HEK293T (cell line): ENCODE measurements around the gene HACD1.
"Not testable (repeated sequence)": the region's sequence is repeated elsewhere in the genome, so short reads cannot be mapped to it uniquely, and the experiment has no call there.

Source experiments
- CTCF ChIA-PET: fragments of 350-600 bp; formaldehyde crosslinking; extraction: SDS; loops from one replicate; lab custom pipeline; 2021; ENCODE audit warnings: antibody characterized with exemption, inconsistent platforms; lab: Yijun Ruan, JAX
- POLR2A ChIA-PET: fragments of 350-600 bp; formaldehyde crosslinking; extraction: SDS; loops from one replicate; lab custom pipeline; 2020; ENCODE audit warnings: antibody characterized with exemption, inconsistent platforms; lab: Yijun Ruan, JAX
- DNase-seq: peaks from one replicate; pipeline ENCODE4 v3.0.0; 2012; ENCODE audit warnings: mixed read lengths; ENCODE audit errors: extremely low spot score
- ARNT ChIP-seq: fragments of 450-650 bp; IDR thresholded peaks from 2 replicates; pipeline ENCODE4 v1.6.1; 2017; ENCODE audit warnings: mild to moderate bottlenecking
- BHLHE40 ChIP-seq: fragments of 450-650 bp; IDR thresholded peaks from 2 replicates; pipeline ENCODE4 v1.6.1; 2016; ENCODE audit warnings: mild to moderate bottlenecking, moderate library complexity, borderline replicate concordance
- CTBP1 ChIP-seq: fragments of 450-650 bp; IDR thresholded peaks from 2 replicates; pipeline ENCODE4 v1.6.1; 2016; ENCODE audit warnings: borderline replicate concordance
- ELF4 ChIP-seq: fragments of 450-650 bp; IDR thresholded peaks from 2 replicates; pipeline ENCODE4 v1.6.1; 2017; ENCODE audit warnings: antibody characterized with exemption
- FOXA1 ChIP-seq: fragments of 450-650 bp; IDR thresholded peaks from 2 replicates; pipeline ENCODE4 v1.6.1; 2016; ENCODE audit warnings: mild to moderate bottlenecking
- FOXK2 ChIP-seq: fragments of 450-650 bp; IDR thresholded peaks from 2 replicates; pipeline ENCODE4 v1.6.1; 2016; ENCODE audit warnings: mild to moderate bottlenecking
- FOXM1 ChIP-seq: fragments of 450-650 bp; IDR thresholded peaks from 2 replicates; pipeline ENCODE4 v1.6.1; 2017; ENCODE audit warnings: mild to moderate bottlenecking, borderline replicate concordance
- HDGF ChIP-seq: fragments of 450-650 bp; IDR thresholded peaks from 2 replicates; pipeline ENCODE4 v1.6.1; 2017; ENCODE audit warnings: antibody characterized with exemption, borderline replicate concordance
- L3MBTL2 ChIP-seq: fragments of 450-650 bp; conservative IDR thresholded peaks from 2 replicates; pipeline ENCODE4 v1.6.1; 2016; ENCODE audit warnings: mild to moderate bottlenecking
- LEF1 ChIP-seq: fragments of 450-650 bp; IDR thresholded peaks from 2 replicates; pipeline ENCODE4 v1.6.1; 2017; ENCODE audit warnings: mild to moderate bottlenecking, borderline replicate concordance
- NFRKB ChIP-seq: fragments of 450-650 bp; IDR thresholded peaks from 2 replicates; pipeline ENCODE4 v1.6.1; 2016; ENCODE audit warnings: mild to moderate bottlenecking, moderate library complexity
- PKNOX1 ChIP-seq: fragments of 450-650 bp; IDR thresholded peaks from 2 replicates; pipeline ENCODE4 v1.6.1; 2016
- SP1 ChIP-seq: fragments of 450-650 bp; IDR thresholded peaks from 2 replicates; pipeline ENCODE4 v1.6.1; 2017
- SUZ12 ChIP-seq: fragments of 450-650 bp; IDR thresholded peaks from 2 replicates; pipeline ENCODE4 v1.6.1; 2016; ENCODE audit warnings: mild to moderate bottlenecking
- TARDBP ChIP-seq: fragments of 450-650 bp; IDR thresholded peaks from 2 replicates; pipeline ENCODE4 v1.6.1; 2016
- ZNF384 ChIP-seq: fragments of 450-650 bp; IDR thresholded peaks from 2 replicates; pipeline ENCODE4 v1.6.1; 2016

HACD1 gene

DNA sequence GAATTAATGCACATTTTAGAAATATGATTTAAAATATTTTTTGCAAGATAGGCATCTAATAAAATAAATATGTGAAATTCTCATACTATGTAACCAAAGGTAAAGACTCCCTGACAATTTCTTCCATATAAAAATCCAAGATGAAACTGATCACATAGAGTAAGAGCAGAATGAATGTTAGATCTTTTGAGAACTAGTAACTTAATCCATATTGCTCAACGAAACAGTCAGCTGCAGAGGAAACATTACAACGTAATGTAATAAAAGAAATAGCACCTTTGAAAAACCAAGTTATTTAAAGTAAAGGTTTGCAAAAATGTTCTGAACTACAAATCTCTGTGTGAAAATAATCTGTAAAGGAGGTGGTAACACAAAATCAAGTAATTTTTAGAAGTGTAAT is 28.8 kb downstream of the HACD1 start:
- POLR2A ChIA-PET: no interaction called here
- no peak for DNase-seq
- CTCF ChIA-PET: no interaction called here
- no peak for TF ChIP-seq FOXK2
- no peak for TF ChIP-seq ARNT
- no peak for TF ChIP-seq NFRKB
- TF ChIP-seq ELF4: no peak
- no peak for TF ChIP-seq SUZ12
- no peak for TF ChIP-seq CTBP1
- TF ChIP-seq HDGF: no peak
- no peak for TF ChIP-seq FOXM1
- no peak for TF ChIP-seq ZNF384
- TF ChIP-seq LEF1: no peak
- no peak for TF ChIP-seq TARDBP
- TF ChIP-seq L3MBTL2: no peak
- TF ChIP-seq PKNOX1: no peak
- no peak for TF ChIP-seq BHLHE40
- no peak for TF ChIP-seq SP1
- no peak for TF ChIP-seq FOXA1

DNA sequence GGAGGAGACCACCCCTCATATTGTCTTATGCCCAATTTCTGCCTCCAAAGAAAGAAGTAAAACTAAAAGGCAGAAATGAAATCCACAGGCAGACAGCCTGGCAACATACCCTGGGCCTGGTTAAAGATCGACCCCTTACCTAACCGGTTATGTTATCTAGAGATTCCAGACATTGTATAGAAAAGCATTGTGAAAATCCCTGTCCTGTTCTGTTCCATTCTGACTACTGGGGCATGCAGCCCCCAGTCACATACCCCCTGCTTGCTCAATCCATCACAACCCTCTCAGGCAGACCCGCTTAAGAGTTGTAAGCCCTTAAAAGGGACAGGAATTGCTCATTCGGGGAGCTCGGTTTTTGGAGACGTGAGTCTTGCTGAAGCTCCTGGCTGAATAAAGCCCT is 29.9 kb downstream of the HACD1 start:
- CTCF ChIA-PET: interaction anchor here (0.6 to 0.7 kb wide), 2 partner anchors 200 to 286 kb away, joined by 3 read pairs; no protein-coding TSS in a partner anchor
- POLR2A ChIA-PET, DNase-seq: not testable (repeated sequence)

- CTCF ChIA-PET: interaction anchor here (0.6 kb wide), 1 partner anchor 200 kb away, joined by 3 read pairs; no protein-coding TSS in a partner anchor
- TF ChIP-seq PKNOX1 (no peak), ELF4 (no peak), SUZ12 (no peak), TARDBP (no peak), HDGF (no peak), FOXM1 (no peak), BHLHE40 (no peak), L3MBTL2 (no peak), FOXA1 (no peak), ZNF384 (no peak), CTBP1 (no peak), ARNT (no peak), LEF1 (no peak), SP1 (no peak), FOXK2 (no peak), NFRKB (no peak)
- DNase-seq: no peak
- POLR2A ChIA-PET: no interaction called here
Observed at GRCh38 chr10:17586821-17587234, 30.3 kb downstream of the HACD1 start.

DNA sequence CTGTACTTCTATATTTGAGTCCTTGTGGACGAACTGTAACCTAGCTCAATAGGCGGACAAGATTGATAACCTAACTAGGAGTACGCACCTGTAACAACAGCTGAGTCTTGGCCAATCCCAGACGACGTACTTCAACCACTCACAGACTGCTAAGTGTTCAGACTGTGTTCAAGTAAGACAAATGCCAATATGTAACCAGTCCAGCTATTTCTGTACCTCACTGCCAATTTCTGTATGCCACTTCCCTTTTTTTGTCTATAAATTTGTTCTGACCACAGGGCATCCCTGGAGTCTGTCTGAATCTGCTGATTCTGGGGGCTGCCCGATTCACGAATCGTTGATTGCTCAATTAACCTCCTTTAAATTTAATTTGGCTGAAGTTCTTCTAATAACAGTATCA is 32.2 kb downstream of the HACD1 start:
- TF ChIP-seq HDGF (no peak), ELF4 (no peak), PKNOX1 (no peak), ZNF384 (no peak), LEF1 (no peak), FOXA1 (no peak), FOXM1 (no peak)
- ChIA-PET CTCF (no interaction called here), POLR2A (no interaction called here)
- DNase-seq: no peak

GRCh38 chr10:17580885-17581284 is 36.3 kb downstream of the HACD1 start:
- ChIA-PET CTCF (no interaction called here), POLR2A (no interaction called here)
- TF ChIP-seq NFRKB (no peak), ARNT (no peak), BHLHE40 (no peak), CTBP1 (no peak), FOXM1 (no peak), SUZ12 (no peak), ELF4 (no peak), HDGF (no peak), TARDBP (no peak), ZNF384 (no peak), SP1 (no peak), LEF1 (no peak), L3MBTL2 (no peak), PKNOX1 (no peak), FOXK2 (no peak), FOXA1 (no peak)
- no peak for DNase-seq

GRCh38 chr10:17578603-17579002 is 38.6 kb downstream of the HACD1 start:
- TF ChIP-seq TARDBP (no peak), L3MBTL2 (no peak), FOXK2 (no peak), ARNT (no peak), SUZ12 (no peak), PKNOX1 (no peak), CTBP1 (no peak), FOXM1 (no peak), ZNF384 (no peak), ELF4 (no peak), BHLHE40 (no peak), NFRKB (no peak), HDGF (no peak), LEF1 (no peak), SP1 (no peak), FOXA1 (no peak)
- DNase-seq: no peak
- POLR2A ChIA-PET: no interaction called here
- CTCF ChIA-PET: no interaction called here
